HG03460 (cell line): Measurements from ENCODE around the gene EDC4.
"Not testable (repeated sequence)": the region's sequence is repeated elsewhere in the genome, so short reads cannot be mapped to it uniquely, and the experiment has no call there.

Experiments used
- ATAC-seq: cut with Tn5 transposase; IDR thresholded peaks from one replicate; pipeline ENCODE4 v1.9.1; 2021; ENCODE audit not compliant: unreplicated experiment

The EDC4 gene

DNA sequence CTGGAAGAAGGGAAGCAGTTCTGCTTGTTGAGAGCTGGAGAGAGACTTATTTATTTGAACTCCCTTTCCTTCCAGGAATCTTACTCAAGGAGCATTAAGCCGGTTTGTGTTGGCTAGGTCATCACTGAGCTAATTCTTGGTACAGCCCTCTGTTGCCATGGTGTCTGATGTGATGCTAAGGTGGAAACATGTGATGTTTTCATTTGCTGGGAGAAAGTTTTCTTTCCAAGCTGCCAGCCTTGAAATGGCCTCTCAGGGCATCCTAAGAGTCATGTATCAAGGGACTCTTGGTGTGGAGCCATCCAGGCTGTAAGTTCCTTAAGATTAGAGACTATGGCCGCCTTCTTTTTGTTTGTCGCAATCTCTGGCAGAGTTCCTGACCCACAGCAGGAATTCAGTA is 24.4 kb downstream of the EDC4 start:
- no peak for ATAC-seq

DNA sequence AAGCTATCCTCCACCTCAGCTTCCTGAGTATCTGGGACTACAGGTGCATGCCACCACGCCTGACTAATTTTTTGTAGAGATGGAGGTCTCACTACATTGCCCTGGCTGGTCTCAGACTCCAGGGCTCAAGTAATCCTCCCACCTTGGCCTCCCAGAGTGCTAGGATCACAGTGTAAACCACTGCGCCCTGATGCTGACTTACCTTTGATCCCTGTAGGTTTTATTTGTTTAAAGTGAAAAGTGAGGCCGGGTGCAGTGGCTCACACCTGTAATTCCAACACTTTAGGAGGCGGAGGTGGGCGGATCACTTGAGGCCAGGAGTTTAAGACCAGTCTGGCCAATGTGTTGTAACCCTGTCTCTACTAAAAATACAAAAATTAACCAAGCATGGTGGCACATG is 28.9 kb downstream of the EDC4 start:
- ATAC-seq, result no peak

DNA sequence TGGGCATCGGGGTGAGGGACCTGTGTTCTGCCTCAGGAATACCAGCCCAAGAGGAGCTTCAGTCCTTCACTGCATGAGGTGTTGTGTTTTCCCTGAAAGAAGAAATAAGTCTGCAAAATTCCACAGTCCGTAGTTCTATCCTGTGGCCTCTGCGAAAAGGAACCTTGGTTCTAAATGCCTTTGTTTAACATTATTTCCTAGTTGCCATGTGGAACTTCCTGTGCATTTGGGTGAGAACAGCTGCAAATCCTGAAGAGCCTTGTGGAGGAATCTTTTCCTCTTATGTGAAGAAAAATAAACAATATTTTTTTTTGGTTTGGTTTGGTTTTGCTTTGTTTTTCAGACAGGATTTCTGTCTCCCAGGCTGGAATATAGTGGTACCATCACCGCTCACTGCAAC is 30.0 kb downstream of the EDC4 start:
- ATAC-seq, result no peak

DNA sequence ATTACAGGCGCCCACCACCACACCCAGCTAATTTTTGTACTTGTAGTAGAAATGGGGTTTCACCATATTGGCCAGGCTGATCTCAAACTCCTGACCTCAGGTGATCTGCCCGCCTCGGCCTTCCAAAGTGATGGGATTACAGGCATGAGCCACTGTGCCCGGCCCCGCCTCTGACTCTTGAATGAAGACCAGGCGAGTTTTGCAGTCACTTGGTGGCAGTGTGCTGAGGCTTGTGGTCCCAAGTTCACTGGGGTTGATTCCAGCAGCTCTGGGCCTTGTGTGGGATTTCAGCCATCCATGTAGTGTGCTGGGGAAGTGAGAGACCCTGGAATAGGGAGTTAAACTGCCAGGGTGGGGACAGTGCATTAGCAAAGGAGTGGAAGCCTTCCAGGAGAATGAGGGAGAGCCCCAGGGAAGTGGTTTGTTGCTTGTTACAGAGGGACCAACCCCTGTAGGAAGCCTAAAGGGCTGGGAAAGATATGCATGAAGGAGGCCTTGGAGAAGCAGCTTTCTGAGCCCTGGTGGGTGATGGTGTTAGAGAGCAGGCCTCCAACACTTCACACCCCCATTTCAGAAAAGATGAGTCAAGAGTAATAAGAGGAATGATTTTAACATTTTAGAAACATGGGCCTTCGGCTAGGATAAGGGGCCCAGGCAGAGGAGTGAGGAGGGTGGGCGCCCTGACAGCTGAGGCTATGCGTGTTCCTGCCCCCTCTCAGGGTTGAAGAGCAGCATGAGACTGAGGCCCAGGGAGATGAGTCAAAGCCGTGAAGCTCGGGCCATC is 34.7 kb downstream of the EDC4 start:
- no peak for ATAC-seq

DNA sequence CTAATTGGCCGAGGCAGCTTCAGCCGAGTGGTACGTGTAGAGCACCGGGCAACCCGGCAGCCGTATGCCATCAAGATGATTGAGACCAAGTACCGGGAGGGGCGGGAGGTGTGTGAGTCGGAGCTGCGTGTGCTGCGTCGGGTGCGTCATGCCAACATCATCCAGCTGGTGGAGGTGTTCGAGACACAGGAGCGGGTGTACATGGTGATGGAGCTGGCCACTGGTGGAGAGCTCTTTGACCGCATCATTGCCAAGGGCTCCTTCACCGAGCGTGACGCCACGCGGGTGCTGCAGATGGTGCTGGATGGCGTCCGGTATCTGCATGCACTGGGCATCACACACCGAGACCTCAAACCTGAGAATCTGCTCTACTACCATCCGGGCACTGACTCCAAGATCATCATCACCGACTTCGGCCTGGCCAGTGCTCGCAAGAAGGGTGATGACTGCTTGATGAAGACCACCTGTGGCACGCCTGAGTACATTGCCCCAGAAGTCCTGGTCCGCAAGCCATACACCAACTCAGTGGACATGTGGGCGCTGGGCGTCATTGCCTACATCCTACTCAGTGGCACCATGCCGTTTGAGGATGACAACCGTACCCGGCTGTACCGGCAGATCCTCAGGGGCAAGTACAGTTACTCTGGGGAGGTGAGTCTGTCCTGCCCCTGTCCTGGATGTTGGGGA is 36.3 kb downstream of the EDC4 start:
- no peak for ATAC-seq

DNA sequence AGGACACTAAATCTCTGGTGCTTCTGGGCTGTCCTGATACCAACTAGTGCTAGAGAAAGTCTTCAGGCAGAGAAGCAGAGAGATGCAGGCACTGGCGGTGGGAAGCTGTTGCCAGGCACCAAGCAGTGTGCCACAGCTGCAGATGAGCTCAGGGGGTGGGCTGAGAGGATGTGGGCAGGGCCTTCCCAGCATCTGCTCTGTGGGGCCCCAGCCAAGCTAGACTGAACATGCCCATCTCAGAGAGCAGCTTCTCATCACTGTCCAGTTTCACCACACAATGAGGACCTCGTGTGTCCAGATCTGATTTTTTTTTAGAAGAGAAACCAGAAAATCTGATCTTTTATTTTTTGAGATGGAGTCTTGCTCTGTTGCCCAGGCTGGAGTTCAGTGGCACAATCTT is 37.3 kb downstream of the EDC4 start:
- ATAC-seq, result no peak

DNA sequence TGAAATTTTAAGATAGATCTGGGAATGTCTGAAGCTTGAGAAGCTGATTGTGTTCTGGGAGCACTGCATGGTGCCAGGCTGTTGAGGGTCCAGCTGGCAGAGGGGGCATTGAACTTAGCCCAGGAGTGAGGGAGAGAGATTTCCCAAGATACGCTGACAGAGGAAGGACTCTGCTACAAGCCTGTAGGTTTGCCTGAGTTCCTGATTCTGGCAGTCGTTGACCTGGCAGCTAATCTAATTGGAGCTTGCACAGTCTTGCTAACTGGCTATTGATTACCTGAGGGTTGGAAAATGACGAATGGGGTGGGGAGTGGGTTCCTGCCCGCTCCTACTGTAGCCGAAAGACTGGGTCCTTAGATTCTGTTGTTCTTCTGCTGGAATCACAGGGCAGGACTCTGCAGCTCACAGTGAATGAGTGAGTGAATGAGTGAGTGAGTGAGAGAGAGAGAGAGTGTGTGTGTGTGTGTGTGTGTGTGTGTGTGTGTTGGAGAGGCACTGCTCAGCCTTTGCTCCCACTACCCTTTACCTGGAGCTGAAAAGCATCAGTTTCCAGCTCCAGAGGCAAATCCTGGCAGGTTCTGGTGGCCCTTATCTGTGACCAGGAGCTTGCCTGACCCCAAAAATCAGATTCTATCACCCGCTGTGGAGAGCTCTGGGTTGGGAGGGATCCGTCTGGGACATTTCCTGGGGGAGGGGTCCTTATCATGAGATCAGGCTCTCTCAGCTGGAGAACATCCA is 42.1 kb downstream of the EDC4 start:
- ATAC-seq, result no peak

DNA sequence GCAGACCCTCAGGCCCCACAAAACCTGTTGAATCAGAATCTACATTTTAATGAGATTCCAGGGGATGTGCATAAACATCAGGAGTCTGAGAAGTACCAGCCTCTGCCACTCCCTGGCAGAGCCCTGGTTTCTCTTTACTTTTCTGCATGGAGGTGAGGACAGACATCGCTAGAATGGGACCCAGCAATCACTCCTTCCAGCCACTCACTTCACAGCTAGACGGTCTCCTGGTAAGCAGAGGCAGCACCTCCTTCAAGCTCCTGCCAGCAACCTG is 42.6 kb downstream of the EDC4 start:
- ATAC-seq, result not testable (repeated sequence)

DNA sequence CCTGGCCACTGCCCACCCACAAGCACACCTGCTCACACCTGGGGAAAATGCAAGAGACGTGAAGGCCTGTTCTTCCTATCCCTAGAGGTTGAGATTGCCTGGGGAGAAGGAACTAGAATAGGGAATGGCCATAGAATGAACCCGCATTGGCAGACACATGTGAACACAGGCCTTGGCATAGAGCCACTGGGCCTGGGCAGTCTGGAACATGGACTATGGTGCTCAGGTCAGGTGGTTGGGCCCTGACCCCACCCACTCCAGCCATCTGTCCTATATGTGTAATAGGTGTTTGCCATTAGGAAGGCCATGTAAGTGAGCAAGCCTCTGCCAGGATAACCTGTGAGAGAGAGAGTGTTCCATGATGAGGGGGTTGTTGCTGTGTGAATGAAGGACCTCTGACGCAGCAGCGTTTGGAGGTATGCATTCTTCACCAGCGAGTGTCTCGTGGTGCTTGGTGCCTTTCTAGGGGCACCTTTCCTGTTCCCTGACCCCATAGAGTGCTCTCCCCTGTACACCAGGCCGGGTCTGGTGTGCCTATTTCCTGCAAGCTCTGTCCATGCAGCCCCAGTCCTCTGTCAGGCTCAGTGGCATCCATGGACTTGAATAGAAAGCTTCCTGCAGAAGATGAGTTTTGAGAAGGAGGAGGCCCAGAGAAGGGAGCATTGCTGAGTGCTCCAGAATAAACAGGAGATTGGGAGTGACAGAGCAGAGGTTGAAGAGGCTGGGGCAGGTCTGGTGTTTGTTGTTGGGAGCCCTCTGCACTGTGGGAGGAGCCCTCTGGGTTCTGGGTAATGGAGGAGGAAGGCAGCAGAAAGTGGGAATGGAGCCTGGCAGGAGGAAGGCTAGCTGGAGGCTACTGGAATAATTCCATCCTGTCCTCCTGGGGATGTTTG is 43.2 kb downstream of the EDC4 start:
- ATAC-seq, result no peak

DNA sequence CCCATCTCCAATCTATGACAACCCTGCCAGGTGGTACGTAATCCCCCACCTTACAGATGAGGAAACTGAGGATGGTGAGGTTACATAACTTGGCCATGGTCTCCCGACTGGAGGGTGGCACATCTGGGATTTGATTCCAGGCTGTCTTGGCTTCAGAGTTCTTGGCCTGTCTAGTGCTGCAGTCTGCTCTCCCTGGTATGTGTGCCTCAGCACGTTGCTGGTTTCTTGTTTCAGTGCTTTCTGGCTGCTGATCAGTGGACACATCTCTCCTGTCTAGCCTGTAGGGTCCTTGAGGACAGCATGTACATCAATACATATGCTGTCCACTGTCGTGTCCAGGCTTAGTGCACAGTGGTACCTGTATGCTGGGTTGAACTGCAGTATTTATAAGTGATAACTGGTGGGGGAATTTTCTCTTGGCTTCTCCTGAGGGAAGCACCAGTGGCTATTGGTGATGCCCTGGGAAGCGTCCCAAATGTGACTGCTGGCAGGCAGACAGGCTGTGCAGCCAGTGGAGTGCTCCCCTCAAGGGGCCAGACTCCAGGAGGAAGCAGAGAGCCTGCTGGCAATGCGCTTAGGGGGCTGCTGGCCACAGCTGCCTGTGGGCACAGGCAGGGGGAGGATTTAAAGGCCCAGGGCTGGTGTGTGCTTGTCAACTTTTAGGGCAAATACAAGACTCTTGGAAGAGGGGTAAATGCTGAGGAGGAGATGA is 44.4 kb downstream of the EDC4 start:
- no peak for ATAC-seq

DNA sequence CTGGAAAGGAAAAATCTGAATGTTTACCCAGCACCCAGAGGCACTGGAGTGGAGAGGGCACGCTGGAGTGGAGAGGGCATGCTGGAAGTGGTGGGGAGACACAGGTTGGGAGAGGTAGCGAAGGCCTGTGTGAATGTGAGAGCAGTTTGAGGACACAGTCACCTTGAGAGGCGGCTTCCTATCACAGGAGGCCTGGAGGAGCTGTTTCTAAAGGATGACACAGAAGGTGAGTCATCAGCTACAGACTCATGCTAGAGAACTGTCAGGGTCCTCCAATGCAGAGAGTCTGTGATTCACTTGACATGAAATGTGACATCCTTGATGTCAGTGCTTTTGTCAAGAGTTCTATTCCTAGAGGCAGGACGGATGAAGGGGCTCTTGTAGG is 45.0 kb downstream of the EDC4 start:
- ATAC-seq, result no peak

DNA sequence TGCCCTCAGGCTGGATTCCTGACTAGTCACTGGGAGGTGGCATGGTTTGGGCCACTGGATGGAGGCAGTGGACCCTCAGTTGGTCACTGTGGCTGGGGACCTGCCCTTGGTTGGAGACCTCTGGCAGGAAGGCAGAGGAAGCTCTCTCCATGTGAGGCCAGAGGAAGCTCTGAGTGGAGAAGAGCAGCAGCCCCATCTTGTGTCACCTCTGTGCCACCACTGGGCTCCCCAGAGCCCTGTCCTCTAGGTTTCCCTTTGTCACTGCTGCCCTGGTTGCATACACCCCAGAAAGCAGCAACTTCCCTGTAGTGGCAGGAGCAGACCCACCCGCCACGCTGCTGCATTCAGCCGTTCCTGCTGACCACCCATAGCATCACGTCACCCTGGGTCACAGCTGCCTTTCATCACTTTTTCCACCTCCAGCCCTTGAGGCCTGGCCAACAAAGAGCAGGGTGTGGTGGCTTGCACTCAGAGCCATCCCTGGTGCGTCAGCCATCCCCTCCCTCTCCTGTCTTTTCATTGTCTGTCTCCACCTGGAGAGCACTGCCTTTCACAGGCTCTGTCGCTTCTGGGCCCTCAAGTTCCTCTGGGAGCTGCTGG is 46.9 kb downstream of the EDC4 start:
- ATAC-seq, result no peak

DNA sequence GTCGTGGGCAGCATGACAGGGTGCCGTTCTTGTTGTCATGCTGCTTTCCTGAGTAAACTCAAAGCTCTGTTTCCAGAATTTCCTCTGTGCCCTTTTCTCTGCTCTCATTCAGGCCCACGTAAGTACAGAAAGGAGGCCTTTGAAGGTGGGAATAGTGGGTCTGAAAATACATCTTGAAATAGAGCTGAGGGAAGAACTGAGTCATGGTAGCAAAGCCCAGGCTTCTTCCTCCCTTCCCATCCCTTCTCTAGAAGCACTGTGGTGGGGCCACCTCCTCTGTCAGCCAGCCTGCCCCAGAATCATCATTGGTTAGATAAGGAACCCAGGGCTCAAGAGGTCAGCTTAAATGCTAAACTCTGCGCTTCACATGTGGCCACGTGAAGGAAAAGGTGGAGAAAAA is 49.4 kb downstream of the EDC4 start:
- ATAC-seq, result no peak

DNA sequence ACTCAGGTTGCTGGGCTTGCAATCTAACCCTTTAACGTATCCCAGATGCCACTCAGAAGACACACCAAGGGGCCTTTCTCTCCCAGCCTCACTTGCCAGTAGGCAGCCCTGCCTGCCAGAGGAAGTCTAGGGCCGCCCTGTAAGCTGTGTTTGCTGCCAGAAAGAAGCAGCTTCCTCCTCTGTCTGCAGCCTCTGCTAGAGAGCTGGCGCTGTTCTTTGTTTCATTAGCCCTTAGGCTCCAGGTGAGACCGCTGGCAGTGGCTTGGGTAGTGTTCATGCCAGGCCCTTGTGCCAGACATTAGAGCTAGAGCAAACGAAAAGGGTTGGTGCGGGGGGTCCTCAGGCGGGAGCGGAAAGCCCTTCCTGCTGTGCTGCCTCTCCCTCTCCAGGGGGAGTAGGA is 49.9 kb downstream of the EDC4 start:
- ATAC-seq, result no peak

DNA sequence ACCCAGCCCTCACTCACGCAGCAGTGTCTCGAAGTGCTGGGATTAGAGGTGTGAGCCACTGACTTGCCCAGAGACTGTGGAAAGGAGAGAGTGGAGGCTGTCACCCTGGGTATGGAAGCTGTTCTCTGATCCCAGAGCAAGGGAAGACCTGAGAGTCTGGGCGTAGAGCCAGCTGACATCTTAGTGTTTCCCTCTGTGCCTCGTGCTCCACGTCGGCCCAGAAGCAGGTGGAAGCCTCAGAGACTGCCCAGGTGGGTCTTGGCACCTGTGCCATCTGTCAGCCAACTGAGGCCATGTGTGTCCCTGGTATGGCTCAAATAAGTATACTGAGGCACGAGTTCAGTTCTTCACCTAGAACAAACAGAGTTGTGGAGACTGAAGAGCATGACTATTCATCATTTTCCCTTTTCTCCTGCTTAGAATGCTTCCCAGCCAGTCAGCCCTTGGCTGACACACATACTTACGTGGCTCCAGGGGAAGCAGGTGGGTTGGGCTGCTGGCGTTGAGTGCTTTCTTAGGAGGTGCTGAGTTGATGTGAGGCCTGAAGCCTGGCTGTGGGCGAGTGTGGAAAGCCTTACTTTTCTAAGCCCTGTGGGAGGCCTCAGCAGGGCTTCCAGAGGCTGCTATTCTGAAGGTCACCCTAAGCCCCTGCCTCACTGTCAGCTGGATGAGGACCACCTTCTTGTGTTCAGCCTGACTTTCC is 50.7 kb downstream of the EDC4 start:
- no peak for ATAC-seq

DNA sequence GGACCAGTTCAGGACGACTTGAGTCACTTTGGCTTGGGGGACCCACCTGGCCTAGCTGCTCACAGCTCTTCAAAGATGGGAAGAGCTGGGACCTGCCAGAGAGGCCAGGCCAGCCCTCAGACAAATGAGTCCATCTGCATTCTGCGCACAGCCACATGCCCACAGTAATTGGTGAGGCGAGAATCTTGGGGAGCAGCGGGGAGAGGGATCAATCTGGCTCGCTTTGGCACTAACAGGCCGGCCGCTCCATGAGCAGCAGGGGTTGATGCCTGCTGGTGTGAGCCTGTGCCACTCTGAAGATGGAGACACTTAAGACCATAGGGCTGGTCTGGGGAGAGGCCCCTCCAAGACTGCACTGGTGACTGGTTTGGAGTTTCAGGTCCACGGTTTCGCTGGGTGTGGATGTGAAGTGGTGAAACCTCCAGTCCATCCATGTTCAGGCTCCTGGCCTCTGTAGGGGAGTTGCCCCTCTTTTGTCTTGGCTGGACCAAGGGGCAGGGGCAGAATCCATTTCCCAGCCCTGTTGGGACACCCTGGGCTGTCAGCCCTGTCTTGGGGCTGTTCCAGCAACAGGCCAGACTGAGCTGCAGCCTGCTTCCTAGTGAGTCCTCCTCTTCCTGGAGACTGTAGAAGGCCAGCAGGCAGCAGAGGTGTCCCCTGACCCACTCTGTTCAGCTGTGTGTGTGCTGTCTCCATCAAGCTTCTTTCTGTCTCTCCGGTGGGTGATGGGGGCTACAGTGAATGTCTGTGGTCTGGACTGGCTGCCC is 51.5 kb downstream of the EDC4 start:
- no peak for ATAC-seq

DNA sequence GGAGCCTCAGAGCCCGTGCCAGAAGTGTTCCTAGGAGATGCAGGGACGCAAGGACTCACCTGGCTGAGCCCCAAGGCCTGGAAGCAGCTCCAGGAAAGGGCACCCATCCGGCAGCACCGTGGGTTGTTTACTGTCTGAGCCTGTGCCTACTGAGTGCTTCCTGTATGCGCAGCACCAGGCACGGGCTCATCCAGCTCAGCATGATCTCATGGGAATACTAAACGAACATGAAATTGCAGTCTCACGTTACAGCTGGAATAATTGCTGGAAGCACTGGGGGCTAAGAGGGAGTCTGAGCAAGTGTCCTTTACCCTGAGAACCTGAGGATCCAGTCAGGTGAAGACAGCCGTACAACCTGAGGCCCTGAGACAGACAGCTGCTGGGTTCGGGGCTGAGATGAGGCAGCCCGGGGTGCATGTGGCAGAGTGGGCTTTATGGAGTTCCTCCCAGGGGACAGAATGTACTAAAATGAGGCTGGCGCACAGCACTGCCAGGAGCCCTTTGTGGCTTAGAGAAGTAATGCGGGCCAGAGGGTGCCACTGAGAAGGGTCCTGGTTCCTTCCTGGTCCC is 53.4 kb downstream of the EDC4 start:
- no peak for ATAC-seq

DNA sequence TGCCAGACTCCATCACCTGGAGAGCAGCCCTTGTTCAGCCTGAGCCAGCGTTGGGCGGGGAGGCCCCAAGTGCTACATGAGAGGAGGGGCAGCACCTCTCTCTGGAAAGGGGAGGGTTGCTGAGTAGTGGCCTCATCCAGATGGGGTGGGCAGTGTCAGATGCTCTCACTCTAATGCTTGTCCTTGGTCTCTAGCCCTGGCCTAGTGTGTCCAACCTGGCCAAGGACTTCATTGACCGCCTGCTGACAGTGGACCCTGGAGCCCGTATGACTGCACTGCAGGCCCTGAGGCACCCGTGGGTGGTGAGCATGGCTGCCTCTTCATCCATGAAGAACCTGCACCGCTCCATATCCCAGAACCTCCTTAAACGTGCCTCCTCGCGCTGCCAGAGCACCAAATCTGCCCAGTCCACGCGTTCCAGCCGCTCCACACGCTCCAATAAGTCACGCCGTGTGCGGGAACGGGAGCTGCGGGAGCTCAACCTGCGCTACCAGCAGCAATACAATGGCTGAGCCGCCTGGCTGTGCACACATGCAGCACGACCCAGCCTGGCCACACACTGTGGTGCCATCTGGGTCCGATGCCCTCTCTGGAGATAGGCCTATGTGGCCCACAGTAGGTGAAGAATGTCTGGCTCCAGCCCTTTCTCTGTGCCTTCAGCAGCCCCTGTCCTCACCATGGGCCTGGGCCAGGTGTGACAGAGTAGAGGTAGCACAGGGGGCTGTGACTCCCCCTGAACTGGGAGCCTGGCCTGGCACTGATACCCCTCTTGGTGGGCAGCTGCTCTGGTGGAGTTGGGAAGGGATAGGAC is 54.5 kb downstream of the EDC4 start:
- ATAC-seq, result no peak
